Endometrial microvascular endothelial cells (primary cell): Measurements from ENCODE around the gene PCGF3. TPM values are rescaled to one million over a fixed set of nuclear protein-coding genes. Genes with fewer than 3 reads are reported as not detected.

Experiments
- in situ Hi-C: cut with HindIII; loops from 2 replicates; pipeline ENCODE4 v1.10.0; 2017; ENCODE audit warnings: low sequenced_read_pairs, low pct_unique_long_range_greater_than_20kb; ENCODE audit errors: inconsistent ontology term
- total RNA-seq: library from RNA; depleted of rRNA; stranded (reverse); fragments of >200 nt; gene quantifications from one replicate; pipeline ENCODE4 v1.2.3, GENCODE V29; 2015; ENCODE audit errors: inconsistent ontology term

Gene PCGF3
- total RNA-seq, 1 donor from 2014 or later = 42.6 TPM

DNA sequence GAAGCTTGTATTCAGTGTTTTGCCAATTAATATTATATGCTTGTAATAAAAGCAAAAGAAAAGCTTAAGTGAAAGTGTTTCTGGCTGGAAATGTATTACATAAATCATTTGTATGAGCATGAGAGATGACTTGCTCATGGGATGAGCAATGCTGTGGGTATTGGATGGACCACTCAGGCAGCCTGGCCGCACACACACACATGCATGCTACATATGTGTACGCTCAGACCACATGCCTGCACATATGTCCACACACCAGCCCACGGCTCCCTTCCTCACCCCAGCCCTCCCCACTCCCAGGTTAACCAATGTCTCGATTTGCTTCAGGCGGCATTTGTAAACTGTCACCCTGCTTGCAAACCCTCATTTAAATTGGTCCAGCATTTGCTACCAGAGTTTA, 64.4 kb downstream of the PCGF3 start:
- in situ Hi-C loops = no loop called here

DNA sequence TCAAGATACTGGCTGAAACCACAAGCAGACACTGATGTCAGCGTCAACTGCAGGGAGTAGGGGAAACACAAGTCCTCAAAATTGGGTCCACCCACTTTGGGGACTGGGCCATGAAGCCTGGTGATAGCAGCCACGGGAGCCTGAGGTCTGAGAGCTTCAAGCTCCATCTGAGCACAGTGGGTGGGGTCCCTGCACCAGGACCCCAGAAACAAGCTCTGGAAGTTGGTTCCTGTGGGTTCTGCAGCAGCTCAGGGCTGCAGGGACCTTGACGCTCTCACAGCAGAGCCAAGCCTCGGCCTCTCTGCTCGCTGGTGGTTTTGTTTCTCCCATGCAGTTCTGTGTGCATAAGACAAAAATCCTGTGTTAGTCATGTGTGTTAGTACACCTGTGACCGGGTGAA, 65.8 kb downstream of the PCGF3 start:
- in situ Hi-C loops = no loop called here

DNA sequence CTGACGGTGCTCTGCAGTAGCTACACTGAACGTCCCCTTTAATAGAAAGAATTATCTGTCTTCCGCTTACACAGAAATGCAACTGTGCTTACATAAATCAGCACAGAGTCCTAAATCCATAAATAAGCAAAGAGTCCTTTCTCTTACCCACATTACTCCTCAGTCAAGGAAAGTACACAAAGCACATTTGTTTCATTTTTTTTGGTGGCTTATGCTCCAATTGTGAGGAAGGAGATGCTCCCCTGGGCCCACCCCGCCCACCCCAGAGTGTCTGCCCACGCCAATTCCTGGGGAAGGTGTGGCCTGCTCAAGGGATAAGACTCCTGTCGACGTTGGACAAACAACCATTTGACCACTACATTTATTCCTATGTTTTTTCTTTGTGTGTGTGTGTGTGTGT, 66.5 kb downstream of the PCGF3 start:
- in situ Hi-C loops = no loop called here

DNA sequence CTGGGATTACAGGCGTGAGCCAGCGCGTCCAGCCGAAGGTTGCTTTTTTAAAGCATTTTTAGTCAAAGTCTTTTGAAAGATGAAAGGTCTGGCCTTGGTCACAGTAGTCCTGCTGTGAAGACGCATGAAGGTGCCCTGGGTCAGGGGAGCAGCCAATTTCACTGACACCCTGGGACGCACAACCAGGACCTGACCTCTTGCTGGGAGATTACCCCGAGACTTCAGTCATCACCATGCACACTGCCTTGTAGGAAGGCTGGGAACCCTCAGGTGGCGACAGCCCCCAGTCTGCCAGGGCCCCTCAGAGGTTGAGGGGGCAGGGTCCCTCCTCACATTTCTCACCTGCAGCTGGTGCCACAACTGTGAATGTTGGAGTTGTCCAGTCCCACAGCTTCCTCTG, 67.1 kb downstream of the PCGF3 start:
- in situ Hi-C loops = no loop called here

DNA sequence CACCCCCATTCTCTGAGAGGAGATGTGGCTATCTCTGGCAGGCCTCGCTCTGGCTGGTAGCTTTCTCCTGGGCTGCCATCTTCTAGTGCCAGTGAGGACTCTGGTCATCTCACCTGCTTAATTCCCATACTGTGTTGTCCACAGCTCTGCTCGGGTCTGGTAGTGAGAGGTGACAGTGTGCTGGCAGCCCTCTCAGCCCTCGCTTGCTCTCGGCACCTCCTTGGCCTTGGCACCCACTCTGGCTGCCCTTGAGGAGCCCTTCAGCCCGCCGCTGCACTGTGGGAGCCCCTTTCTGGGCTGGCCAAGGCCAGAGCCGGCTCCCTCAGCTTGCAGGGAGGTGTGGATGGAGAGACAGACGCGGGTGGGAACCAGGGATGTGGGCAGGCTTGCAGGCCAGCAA, 67.6 kb downstream of the PCGF3 start:
- in situ Hi-C loops = no loop called here

DNA sequence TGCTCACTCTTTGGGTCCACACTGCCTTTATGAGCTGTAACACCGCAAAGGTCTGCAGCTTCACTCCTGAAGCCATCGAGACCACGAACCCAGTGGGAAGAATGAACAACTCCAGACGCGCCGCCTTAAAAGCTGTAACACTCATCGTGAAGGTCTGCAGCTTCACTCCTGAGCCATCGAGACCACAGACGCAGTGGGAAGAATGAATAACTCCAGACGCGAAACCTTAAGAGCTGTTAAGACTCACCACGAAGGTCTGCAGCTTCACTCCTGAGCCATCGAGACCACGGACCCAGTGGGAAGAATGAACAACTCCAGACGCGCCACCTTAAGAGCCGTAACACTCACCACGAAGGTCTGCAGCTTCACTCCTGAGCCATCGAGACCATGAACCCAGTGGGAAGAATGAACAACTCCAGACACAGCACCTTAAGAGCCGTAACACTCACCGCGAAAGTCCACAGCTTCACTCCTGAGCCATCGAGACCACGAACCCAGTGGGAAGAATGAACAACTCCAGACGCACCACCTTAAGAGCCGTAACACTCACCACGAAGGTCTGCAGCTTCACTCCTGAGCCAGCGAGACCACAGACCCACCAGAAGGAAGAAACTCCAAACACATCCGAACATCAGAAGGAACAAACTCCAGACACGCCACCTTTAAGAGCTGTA, 68.9 kb downstream of the PCGF3 start:
- in situ Hi-C loops = loop anchor here (25.0 kb wide), 1 partner anchor 388 kb away; the partner anchor contains the start of gene SPON2

DNA sequence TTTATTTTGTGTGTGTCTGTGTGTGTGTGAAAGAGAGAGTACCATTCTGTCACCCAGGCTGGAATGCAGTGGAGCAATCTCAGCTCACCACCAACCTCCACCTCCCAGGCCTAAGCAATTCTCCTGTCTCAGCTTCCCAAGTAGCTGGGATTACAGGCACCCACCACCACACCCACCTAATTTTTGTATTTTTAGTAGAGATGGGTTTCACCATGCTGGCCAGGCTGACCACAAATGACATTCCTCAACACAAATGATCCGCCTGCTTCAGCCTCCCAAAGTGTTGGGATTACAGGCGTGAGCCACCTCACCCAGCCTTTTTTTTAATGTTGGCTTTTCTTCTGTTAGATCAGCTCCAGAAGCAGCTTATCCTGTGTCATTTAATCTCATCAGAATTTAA, 69.9 kb downstream of the PCGF3 start:
- in situ Hi-C loops = loop anchor here (25.0 kb wide), 1 partner anchor 387 kb away; the partner anchor contains the start of gene SPON2

DNA sequence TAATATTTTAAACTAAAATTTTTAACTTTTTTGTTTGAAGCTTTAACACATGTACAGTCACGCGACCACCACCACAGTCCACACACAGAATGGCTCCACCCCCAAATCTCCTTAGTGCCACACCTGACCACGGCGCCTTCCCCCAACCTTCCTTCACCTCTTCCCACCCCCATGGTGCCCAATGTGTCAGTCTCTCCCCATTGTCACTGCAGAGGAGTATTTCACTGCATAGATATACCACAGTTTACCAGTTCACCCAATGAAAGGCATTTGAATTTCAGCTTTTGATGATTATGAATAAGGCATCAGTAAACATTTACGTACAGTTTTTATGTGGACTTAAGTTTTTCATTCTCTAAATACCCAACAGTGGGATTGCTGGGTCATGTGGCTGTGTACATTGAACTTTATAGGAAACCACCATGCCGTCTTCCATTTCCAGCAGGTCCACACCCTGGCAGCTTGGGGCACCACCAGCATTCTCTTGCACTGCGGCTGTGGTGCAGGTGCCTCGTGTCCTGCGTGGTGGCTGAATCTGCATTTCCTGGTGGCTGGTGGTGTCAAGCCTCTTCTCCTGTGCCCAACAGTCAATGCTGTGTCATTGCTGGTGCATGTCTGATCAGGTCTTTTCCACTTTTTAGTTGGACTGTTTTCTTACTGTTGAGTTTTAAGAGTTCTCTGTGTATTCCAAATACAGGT, 71.3 kb downstream of the PCGF3 start:
- in situ Hi-C loops = loop anchor here (25.0 kb wide), 1 partner anchor 385 kb away; the partner anchor contains the start of gene SPON2

DNA sequence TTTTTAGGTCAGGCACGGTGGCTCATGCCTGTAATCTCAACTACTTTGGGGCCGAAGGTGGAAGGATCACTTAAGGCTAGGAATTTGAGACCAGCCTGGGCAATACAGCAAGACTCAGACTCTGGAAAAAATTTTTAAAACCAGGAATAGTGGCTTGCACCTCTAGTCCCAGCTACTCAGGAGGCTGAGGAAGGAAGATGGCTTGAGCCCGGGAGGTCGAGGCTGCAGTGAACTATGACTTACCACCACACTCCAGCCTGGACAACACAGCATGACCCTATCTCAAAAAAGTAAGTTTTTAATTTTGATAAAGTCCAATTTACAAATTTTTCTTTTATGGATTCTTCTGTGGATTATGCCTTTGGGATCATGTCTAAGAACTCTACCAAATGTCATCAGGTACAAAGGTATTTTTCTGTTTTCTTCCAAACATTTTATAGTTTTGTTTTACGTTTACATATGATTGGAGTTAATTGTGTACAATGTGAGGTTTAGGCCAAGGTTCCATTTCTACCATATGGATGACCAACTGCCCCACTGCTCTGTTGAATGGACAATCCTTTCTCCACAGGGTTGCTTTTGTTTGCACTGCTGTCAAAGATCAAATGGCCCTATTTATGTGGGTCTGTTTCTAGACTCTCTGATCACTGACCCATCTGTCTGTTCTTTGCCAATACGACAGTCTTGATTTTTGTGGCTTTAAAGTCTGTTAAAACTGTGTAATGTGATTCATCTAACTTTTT, 72.1 kb downstream of the PCGF3 start:
- in situ Hi-C loops = loop anchor here (25.0 kb wide), 1 partner anchor 385 kb away; the partner anchor contains the start of gene SPON2

DNA sequence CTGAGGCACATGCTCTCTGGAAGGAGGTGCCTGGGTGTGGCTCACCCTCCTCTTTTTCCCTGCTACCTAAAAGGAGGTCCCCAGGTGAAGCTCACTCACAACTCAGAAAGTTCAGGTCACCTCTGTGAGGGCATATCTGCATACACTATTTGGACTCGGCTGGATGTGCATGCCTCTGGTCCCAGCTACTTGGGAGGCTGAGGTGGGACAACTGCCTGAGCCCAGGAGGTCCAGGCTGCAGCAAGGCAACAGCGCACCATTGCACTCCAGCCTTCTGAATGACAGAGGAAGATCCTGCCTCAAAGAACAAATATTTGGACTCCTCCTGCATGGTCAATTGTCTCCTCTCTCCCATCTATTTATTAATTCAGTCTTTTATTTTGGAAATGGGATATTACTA, 73.9 kb downstream of the PCGF3 start:
- in situ Hi-C loops = loop anchor here (25.0 kb wide), 1 partner anchor 383 kb away; the partner anchor contains the start of gene SPON2

DNA sequence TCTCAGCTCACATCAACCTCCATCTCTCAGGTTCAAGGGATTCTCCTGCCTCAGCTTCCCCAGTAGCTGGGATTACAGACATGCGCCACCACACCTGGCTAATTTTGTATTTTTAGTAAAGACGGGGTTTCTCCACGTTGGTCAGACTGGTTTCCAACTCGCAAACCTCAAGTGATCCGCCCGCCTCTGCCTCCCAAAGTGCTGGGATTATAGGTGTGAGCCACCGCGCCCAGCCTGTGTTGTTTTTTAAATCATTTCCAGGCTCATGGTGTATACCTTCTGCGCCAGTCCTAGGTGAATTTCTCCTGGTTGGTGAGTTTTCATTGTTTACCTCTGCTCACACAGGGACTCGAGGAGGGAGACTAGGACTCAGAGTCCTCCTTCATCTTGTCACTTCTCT, 74.6 kb downstream of the PCGF3 start:
- in situ Hi-C loops = loop anchor here (25.0 kb wide), 1 partner anchor 382 kb away; the partner anchor contains the start of gene SPON2

DNA sequence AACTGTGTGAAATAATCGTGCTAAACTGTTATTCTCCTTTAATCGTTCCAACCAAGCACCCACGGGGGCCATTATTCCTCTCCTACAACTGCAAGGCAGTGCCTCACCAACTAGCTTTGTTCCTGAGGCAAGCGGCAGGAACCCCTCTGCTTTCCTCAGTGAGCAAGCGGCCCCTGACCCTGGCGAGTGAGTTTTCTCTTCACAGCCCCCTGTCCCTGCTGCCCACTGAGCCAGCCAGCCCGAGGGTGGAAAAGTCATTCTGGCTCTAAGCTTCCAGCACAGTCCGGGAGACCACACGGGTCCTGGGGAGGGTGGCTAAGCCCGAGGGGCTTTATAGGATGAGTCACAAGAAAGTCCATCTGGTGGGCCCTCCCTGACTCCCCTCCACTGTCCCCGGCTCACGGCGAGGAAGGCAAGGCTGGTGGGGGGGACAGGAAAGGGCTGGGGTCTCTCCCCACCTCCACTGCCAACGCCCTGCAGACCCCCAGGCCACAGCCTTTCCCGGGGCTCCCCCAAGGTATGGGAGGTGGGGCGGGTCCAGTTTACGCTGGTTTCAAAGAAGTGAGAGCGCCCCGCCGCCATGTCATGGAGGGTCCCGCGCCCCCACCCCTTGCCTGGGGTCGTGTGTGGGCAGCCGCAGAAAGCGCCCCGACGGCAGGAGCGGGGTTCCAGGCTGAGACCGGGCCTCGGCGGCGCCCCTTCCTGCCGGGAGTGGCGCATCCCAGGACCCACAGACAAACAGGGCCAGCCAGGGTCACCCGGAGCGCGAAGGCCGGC, 75.3 kb downstream of the PCGF3 start:
- in situ Hi-C loops = loop anchor here (25.0 kb wide), 1 partner anchor 381 kb away; the partner anchor contains the start of gene SPON2

DNA sequence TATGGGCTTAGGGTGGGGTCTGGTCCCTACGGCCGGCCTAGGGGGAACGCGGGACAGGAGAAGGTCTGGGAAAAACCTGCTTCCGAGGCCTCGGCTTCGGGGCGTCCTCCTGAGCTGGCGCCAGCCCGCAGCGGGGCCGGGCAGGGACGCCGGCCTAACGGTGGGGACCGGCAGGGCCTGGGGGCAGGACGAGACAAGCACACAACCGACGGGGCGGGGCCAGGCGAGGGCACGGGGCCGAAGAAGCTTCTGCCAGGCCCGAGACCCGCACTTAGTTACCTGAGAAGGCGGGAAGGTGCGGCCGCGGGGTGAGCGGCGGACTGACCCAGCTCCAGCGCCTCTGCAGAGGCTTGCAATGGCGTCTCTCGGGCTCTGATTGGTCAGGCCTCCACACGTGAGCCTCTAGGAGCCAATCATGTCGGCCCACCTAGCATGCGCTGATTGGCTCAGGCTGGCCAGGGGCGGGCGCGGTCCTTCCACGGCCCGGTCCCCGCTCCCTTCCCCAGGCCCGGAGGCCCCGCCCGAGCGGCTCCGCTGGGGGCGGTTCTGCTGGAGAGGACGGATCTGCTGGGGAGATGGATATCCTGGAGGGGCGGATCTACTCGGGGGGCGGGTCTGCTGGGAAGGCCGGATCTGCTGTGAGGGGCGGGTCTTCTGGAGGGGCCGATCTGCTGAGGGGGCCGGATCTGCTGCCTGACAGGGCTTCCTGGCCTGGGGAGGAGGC, 76.0 kb downstream of the PCGF3 start:
- in situ Hi-C loops = loop anchor here (25.0 kb wide), 1 partner anchor 381 kb away; the partner anchor contains the start of gene SPON2

DNA sequence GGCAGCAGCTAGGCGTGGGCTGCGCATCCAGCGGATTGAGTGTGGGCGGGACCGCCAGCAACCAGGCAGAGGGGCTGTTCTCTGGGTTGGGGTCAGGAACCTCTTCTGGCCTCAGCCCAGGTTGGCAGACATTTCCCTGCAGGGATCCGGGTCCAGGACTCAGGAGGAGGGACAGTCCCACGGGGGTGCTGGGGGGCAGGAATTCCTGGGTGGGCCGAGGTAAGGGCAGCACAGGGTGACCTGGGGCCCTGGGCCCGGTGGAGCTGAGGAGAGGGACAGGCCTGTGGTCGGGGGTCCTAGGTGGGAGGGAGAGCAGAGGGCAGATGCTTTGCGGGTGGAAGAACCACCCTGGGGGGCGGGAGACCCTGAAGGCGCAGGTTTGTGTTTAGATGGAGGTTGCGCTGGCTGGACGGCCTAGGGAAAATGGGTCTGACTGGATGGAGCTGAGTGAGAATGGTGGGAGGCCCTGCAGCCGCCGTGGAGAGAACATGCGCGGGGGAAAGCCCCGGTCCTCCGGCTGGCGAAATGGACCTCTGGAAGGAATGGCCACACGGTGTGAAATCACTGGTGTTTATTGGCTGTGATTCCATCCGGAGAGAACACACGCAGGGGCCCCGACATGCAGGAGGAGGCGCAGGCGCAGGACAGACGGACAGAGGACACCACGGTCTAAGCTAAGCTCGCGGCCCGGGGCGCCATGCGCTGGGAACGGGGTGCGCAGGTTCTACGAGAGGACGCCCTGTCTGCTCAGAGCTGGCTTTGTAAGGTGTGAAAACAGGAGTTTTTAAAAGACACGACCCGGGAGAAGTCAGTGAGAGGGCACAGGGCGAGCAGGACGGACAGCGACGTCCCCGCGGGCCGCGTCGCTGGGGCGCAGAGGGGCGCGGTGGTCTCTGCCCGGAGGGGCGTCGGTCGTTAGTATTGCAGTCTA, 79.0 kb downstream of the PCGF3 start:
- in situ Hi-C loops = loop anchor here (25.0 kb wide), 1 partner anchor 378 kb away; the partner anchor contains the start of gene SPON2

DNA sequence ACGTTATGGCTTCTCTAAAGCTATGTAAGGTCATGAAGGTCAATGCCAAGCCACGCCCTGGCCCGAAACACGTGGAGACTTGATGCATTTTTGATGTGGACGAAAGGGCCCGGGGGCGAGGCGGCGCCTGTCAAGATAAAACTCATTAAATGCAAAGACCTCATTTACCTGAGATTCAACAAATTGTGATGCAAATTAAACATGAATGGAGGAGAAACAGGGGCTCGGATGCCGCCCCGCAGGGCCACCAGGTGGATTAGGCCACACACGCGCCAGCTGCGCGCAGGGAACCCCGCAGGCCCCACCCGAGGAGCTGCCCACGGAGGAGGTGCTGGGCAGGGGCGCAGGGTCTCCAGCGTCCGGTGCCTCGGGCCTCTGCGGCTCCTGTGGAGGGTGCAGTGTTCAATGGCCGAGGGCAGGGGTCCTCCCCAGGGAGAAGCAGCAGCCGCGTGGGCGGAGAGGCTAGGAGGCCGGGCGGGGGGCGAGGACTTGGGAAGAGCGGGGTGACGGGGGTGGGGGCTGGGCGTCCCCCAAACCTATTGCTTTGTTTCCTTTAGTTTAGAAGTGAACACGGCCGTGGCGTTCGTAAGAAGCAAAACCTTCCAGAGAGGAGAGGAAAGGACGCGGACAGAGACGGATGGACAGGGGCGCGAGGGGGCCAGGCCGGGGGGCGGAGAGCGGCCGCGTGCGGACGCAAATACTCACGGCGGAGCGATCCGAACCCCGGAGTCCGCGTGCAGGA, 79.9 kb downstream of the PCGF3 start:
- in situ Hi-C loops = loop anchor here (25.0 kb wide), 1 partner anchor 377 kb away; the partner anchor contains the start of gene SPON2

DNA sequence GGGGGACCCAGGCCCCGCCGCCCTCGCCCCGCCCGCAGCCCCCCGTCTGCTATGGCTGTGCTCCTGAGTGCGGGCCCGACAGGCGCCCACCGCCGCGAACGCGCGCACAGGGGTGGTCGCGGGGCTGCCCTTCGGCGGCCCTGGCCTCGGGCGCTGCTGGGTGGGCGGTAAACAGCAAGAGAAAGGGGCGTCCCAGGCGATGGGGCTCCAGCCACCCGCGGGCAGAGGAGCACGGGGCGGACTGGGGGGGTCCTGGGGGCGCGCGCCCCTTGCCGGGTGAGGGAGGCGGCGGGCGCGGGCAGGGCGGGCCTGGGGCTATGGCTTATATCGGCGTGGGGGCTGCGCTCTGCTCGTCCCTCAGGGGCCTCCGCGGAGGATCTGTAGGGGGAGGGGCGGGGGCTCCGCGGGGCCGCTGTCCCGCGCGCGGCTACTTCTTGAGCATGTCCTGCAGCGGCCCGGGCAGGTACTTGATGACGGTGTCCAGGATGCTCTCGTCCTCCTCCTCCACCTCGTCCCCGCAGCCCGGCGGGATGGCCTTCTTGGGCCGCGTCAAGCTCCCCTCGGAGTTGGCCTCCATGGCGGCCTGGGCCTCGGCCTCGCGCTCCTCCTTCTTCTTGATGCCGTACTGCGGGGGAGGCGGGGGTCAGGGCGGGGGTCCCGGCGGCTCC, 80.6 kb downstream of the PCGF3 start:
- in situ Hi-C loops = loop anchor here (25.0 kb wide), 1 partner anchor 376 kb away; the partner anchor contains the start of gene SPON2
